Renal cortical epithelial cell (primary cell): Measurements from ENCODE around the gene VIPR1. TPM values are rescaled to one million over a fixed set of nuclear protein-coding genes. Genes with fewer than 3 reads are reported as not detected.

Experiments
- DNase-seq: peaks from one replicate; pipeline ENCODE4 v3.0.0-alpha.2; 2011; ENCODE audit warnings: low read depth
- total RNA-seq: library from RNA; depleted of rRNA; stranded (reverse); fragments of >200 nt; gene quantifications from 2 replicates; pipeline ENCODE4 v1.2.3, GENCODE V29; 2014

The VIPR1 gene
- total RNA-seq: 0.25 and 0.69 TPM in 2 replicates

GRCh38 chr3:42502429-42503250 is at the start of gene VIPR1:
Gene VIPR1 (plus strand): TSS chr3:42502643. CDS start chr3:42502736, 93 bp downstream.
- DNase-seq: no peak

DNA sequence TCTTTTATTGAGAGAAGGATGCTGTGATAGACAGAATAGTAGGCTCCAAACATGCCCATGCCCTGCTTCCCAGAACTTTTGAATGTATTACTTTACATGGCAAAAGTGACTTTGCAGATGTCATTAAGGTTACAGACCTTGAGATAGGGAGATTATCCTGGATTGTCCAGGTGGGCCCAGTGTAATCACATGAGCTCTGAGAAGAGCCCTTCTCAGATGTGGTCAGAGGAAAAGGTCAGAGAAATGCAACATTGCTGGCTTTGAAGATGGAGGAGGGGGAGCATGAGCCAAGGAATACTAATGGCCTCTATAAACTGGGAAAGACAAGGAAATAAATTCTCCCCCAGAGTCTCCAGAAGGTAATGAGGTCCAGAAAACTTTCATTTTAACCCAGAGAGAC is 46.2 kb upstream of the VIPR1 start:
- DNase-seq: no peak

GRCh38 chr3:42459151-42459550 is 43.3 kb upstream of the VIPR1 start:
- DNase-seq: no peak

DNA sequence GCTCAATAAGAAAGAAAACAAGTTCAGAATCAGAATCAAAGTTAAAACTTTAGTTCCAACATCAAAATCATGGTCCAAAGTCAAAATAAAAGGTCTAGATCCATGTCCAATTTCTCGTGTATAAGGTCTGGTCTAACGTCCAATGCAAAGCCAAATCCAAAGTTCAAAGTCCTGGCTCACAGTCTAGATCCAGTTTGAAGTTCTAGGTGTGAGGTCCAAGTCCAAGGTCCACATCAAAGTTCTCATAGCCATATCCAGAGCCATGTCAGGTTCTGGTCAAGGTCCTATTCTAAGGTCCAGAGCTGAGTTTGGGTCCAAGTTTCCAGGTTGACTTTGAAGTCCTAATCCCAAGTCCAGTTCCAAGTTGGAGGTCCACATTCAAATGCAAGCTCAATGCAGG is 40.7 kb upstream of the VIPR1 start:
- DNase-seq: no peak

DNA sequence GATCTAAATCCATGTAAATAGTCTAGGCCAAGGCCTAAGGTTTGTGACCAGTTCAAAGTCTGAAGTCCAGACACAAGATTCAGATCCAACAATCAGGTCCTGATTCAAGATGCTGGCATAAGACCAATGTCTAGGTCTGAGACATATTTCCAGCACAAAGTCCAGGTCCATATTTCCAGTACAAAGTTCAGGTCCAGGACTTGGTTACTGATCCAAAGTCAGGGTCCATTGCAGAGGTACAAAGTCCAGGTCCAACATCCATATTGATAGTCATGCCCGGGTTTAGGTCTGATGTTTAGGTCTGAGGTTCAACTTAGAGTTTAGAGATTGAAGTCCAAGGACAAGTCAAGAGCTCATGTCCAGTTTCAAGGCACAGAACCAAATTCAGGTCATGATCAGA is 39.4 kb upstream of the VIPR1 start:
- no peak for DNase-seq

DNA sequence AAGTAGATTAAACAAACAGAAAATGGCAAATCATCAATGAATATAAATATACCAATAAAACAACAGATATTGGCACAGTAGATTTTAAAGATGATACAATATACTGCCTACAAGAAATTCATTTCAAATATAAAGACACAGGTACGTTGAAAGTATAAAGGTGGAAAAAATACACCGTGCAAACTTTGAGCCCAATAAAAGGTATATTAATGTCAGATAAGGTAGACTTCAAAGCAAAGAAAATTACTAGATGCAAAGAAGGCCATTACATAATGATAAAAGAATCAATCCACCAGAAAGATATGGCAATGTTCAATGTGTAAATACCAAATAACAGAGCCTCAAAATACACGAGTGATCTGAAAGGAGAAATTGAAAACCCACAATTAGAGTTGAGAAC is 34.3 kb upstream of the VIPR1 start:
- no peak for DNase-seq

- no peak for DNase-seq
Observed at GRCh38 chr3:42472555-42472954, 29.9 kb upstream of the VIPR1 start.

- no peak for DNase-seq
Observed at GRCh38 chr3:42473083-42473932, 29.1 kb upstream of the VIPR1 start.

DNA sequence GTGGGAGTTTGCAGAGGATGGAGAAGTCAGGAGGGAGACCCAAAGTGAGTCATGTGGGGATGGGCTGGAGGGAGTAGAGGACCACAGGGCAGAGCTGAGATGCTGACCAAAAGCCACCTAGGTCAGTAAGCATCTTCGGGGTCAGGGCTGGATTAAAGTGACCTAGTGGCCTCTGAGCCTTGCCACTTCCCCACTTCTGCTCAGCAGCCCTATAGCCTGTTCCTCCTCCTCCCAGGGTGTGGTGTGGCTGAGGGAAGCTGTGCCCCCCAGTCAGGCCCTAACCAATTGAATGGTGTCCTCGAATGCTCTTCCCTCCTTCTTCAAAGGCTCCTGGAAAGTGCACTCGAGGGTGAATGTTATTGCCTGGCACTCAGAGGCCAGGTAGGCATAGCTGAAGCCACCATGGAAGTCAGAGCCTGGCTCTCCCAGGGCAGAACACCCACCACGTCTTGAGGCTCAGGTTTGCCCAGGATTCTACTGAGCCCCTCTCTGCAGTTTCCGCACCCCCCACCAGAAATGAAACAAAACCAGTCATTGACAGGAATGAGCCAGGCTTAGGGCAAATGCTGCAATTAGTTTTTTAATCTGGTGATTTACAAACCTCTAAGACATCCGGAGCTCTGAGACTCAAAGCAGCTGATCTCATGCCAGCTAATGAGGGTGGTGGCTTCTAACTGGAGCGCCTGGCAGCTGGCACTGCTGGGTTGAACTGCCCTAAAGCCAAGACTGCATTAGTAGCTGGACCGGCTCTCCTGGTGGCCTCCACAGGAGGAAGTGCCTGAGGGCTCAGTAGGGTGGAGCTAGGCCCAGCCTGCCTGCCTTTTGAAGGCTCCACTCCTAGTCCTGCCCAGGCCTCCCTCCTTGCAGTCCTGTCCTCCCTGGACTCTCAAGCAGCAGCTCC is 26.0 kb upstream of the VIPR1 start:
- DNase-seq: peak; percentile 63

DNA sequence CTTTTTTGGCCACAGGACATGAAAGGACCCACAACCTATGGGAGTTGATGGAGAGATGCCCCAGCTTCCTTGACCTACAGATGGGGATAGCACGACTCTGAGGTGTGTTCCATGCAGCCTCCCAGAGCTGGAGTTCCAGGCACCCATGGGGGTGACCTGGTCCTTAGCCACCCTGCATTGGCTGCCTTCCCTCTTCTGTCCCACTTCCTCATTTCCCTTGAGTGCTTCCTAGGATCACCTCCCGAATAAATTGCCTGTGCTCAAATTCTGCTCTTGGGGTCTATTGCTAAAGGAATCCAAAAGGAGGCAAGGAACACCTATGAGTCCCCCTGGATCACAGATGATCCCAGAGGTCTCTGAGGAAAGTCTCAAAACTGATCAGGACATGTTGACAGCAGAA is 24.7 kb upstream of the VIPR1 start:
- DNase-seq: no peak

DNA sequence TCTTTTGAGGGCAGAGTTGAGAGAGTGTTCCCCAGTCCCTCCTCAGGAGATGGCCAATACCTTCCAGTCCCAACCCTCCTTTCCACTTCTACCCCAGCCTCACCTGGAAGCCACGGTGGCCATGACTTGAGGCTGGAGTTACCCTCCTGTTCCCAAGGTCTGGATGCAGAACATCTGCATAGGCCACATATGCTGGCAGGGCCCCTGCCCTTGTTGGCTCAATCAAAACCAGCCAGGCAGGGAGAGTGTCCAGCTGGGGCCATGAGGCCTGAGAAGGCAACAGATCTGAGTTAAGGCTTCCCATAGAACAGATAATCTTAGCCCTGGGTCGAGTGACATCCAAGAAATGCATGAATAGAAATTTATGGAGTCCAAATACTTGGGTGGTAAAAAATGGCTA is 23.6 kb upstream of the VIPR1 start:
- no peak for DNase-seq

DNA sequence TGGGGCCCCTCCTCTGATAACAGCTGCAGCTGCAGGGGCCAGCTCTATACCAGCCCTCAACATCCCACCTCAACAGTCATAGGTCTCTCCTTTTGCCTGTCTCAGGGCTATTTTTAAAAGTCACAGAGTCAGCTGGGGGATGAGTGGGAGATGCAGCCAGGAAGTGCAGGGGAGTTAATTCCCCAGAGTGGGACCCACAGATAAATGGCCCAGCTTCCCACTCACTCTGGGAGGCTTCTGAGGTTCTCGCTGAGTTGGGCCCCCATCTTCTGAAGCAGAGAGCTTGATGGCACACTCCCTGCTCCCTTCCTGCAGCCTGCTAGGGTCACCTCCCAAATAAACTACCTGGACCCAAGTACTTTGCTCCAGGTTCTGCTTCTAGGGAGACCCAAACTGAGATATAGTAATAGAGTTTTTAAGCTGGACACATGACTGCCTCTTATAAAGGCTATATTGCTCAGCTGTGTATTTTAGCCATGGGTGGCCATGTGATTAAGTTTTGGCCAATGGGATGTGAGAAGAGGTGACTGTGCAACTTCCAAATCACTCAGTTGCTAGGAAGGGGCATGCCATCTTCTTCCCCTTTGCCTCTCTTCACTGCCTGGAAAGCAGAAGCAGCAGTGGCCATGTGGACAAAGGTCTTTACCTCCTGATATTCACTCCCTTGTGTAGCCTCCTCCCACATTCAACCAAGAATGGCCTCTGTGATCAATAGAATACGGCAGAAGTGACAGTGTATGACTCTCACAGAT is 15.5 kb upstream of the VIPR1 start:
- no peak for DNase-seq

- no peak for DNase-seq
Observed at GRCh38 chr3:42488687-42489086, 13.8 kb upstream of the VIPR1 start.

GRCh38 chr3:42489116-42489936 is 13.1 kb upstream of the VIPR1 start:
- DNase-seq: no peak

DNA sequence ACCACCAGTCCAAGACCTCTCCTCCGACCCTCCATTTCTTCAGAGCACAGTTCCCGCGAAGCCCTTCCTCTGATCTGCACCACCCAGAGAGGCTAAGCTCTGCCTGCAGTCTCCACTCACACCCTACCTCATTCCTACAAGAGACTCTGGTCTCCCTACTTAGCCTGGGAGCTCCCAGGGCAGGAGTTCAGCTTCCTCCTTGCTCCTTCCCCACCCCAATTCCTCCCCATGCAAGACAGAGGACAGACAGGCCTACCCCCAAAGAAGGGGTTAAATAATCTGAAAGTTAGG is 12.6 kb upstream of the VIPR1 start:
- DNase-seq: no peak

DNA sequence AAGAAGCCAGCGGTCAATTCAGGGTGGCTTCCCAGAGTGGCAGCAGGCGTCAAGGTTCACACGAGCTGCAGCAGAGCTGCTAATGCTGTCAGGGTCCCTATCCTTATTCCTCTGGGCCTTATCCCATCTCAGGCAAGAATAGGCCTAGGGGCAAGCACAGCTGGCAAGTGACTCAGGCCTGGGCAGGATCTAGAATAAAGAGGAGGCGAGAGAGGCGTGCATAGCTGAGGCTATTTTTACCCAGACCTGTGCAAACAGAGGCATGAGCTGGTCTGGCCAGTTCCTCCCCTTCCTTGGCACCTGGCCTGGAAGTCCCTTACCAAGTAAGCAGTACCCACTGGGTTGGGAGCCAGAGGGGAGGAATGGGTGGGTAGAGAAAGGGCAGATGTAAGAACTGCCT is 12.2 kb upstream of the VIPR1 start:
- peak; percentile 59 for DNase-seq

DNA sequence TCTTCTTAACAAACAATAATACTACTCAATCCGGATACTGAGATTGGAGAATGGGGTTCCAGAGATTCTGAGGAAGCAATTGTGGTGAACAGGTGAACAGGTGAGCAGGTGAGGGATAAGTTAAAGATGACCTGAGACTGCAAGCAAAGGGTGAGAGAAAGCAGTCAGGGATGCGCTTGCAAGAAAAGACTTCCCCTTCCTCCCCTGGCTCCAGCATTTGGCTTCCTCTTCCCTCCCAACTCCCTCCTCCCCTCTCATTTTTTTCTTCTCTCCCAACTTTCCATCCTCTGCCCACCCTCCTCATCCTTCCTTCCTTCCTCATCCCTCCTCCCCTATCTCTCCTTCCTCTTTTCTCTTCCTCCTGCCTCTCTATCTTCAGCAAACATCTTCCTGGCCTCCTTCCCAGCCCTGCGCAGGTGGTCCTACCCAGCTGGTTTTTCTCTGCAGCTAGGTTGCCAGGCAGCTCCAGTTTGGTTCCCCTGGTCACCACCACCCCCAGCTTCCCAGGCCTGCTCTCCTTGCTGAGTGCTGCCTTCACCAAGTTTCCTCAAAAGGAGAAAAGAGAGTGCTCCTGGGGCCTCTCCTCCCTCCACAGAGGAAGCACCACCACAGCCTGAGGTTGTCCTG is 10.4 kb upstream of the VIPR1 start:
- DNase-seq: no peak

- no peak for DNase-seq
Observed at GRCh38 chr3:42492508-42493080, 9.8 kb upstream of the VIPR1 start.

DNA sequence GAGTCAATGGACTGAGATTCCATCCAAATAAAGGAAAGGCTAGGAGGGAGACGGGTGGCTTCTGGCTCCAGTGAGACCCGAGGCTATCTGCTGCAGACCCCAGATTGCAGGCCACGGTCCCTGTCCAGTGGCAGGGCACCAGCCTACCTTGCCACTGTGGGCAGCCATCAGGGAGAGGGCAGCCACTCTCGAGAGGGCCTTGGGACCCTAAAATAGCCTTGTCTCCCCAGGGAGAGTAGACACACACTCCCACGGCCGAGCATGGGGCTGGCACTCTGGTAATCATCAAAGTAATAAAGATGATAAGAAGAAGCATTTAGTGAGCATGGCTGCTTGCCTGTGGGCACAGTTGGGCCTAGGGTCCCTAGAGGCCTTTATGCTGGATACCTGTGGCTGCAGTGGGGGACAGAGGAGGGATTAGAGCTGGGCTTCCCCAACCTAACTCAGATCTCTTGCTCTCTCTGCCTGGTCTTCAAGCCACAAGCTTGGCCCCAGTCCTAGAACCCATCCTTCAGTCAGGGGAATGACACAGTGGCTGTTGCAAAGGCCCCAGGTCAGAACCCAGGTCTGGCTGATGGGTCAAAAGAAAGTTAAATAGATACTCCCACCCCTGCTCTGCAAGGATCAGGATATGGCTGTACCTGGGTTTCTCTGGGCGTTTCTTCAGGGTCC is 9.2 kb upstream of the VIPR1 start:
- DNase-seq: no peak
